Measurements from ENCODE around the gene PAQR9. TPM values are rescaled to one million over a fixed set of nuclear protein-coding genes. Genes with fewer than 3 reads are reported as not detected.

PAQR9 gene
- total RNA-seq, 1 donor from 2014 or later: 2.5 TPM

DNA sequence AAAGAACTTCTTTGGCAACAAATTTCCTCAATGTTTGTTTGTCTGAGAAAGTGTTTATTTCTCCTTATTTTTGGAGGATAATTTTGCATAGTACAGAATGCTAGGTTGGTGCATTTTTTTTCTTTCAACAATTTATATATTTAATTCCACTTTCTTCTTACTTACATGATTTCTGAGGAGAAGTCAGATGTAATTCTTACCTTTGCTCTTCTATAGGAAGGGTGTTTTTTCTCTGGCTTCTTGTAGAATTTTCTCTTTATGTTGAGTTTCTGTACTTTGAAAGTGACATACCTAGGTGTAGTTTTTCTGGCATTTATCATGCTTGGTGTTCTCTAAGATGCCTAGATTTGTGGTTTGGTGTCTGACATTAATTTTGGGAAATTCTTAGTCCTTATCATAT lies 39.8 kb downstream of the PAQR9 start:
- no peak overlapping the region for H3K27ac Mint-ChIP-seq
- H3K27me3 Mint-ChIP-seq: peaks cover 9% of the 10 kb centered on the region
- no peak overlapping the region for H3K4me3 Mint-ChIP-seq (ENCODE audit: low read depth)
- DNase-seq (ENCODE audit: low spot score, unreplicated experiment): no peak
- H3K4me1 Mint-ChIP-seq (ENCODE audit: low read depth): no peaks in the 10 kb centered on the region
- peaks cover 17% of the 10 kb centered on the region for H3K9me3 Mint-ChIP-seq (ENCODE audit: low read depth)
- TF ChIP-seq, protein P1, sequence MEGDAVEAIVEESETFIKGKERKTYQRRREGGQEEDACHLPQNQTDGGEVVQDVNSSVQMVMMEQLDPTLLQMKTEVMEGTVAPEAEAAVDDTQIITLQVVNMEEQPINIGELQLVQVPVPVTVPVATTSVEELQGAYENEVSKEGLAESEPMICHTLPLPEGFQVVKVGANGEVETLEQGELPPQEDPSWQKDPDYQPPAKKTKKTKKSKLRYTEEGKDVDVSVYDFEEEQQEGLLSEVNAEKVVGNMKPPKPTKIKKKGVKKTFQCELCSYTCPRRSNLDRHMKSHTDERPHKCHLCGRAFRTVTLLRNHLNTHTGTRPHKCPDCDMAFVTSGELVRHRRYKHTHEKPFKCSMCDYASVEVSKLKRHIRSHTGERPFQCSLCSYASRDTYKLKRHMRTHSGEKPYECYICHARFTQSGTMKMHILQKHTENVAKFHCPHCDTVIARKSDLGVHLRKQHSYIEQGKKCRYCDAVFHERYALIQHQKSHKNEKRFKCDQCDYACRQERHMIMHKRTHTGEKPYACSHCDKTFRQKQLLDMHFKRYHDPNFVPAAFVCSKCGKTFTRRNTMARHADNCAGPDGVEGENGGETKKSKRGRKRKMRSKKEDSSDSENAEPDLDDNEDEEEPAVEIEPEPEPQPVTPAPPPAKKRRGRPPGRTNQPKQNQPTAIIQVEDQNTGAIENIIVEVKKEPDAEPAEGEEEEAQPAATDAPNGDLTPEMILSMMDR (IDR thresholded peaks at IDR 0.05; ENCODE audit: unreplicated experiment): no peak
- no peaks in the 10 kb centered on the region for H3K36me3 Mint-ChIP-seq (ENCODE audit: insufficient read depth)

DNA sequence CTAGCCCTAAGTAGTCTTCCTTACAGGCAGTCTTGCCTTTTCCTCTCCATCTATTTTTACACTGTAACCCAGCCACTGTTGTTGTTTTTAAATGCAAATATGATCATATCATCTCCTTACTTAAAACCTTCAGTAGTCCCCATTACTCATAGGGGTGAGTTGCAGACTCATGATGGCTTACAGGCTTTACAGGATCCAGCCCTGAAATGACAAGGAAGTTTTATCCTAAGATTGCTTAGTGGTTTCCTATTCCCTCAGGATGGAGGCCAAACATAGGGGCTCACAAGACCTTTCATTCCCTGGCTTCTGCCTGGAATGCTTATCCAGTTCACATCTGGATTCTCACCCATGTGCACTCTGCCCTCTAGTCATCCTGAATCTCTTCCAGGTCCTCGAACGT lies 46.9 kb downstream of the PAQR9 start:
- no peak overlapping the region for H3K27ac Mint-ChIP-seq
- DNase-seq (ENCODE audit: low spot score, unreplicated experiment): no peak
- no peaks in the 10 kb centered on the region for H3K36me3 Mint-ChIP-seq (ENCODE audit: insufficient read depth)
- TF ChIP-seq, protein P1 (IDR thresholded peaks at IDR 0.05; ENCODE audit: unreplicated experiment): no peak
- H3K27me3 Mint-ChIP-seq: no peaks in the 10 kb centered on the region
- H3K4me3 Mint-ChIP-seq (ENCODE audit: low read depth): no peak overlapping the region
- peaks cover 5% of the 10 kb centered on the region for H3K4me1 Mint-ChIP-seq (ENCODE audit: low read depth)
- H3K9me3 Mint-ChIP-seq (ENCODE audit: low read depth): peaks cover 4% of the 10 kb centered on the region

DNA sequence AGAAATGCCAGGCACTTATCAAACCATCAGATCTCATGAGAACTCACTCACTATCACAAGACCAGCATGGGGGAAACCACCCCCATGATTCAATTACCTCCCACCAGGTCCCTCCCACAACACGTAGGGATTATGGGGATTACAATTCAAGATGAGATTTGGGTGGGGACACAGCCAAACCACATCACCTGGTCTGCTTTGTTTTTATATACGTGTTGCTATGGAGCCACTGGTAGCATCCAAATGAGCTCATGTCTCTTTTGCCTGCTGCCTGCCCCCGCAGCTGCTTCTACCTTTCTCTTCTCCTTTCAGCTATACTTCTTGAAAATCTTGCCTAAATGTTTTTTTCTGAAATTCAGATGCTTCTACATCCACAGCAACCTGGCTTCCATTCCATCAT lies 47.8 kb downstream of the PAQR9 start:
- peaks cover 5% of the 10 kb centered on the region for H3K4me1 Mint-ChIP-seq (ENCODE audit: low read depth)
- H3K27me3 Mint-ChIP-seq: peaks cover 3% of the 10 kb centered on the region
- TF ChIP-seq, protein P1 (IDR thresholded peaks at IDR 0.05; ENCODE audit: unreplicated experiment): no peak
- no peak overlapping the region for H3K4me3 Mint-ChIP-seq (ENCODE audit: low read depth)
- peaks cover 4% of the 10 kb centered on the region for H3K9me3 Mint-ChIP-seq (ENCODE audit: low read depth)
- no peak for DNase-seq (ENCODE audit: low spot score, unreplicated experiment)
- no peak overlapping the region for H3K27ac Mint-ChIP-seq
- no peaks in the 10 kb centered on the region for H3K36me3 Mint-ChIP-seq (ENCODE audit: insufficient read depth)

DNA sequence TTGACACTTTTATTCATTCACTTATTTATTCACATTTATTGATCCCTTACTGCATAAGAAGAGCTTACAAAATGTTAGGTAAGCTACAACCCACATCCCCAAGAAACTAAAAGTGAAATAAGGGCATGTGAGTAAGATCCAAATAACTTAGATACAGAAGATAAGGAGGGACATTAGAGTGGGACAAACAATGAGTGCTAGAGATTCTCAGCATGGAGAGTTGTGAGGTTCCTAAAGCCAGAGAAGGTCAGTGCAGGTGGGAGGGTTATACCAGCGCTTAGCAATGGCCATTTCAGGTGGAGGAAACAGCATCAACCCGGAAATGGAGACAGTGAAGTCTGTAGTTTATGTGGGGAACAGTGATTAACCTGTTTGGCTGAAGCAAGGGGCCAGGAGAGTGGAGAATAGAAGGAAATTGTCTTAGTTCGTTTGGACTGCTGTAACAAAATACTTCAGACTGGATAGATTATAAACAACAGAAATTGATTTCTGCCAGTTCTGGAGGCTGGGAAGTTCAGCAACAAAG lies 49.1 kb downstream of the PAQR9 start:
- Mint-ChIP-seq H3K27ac (no peak overlapping the region), H3K27me3 (peaks cover 3% of the 10 kb centered on the region), H3K4me3 (ENCODE audit: low read depth) (no peak overlapping the region)

DNA sequence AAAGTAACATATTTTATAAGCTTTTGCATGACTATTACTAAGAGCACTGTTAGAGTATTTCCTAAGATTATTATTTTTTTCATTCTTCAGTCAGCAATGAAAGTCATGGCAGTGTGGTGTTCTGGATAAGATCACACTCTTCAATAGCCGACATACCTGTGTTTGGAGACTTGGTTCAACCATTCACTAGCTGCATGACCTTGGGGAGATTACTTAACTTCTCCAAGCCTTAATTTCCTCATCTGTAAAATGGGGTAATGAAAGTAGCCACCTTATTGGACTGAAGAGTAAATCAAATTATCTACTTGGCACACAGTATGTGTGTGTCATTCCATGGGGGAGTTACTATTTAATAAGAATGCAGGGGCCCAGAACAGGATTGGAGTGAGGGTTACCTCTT lies 50.0 kb downstream of the PAQR9 start:
- Mint-ChIP-seq H3K4me1 (ENCODE audit: low read depth) (peaks cover 5% of the 10 kb centered on the region), H3K36me3 (ENCODE audit: insufficient read depth) (no peaks in the 10 kb centered on the region), H3K27ac (no peak overlapping the region), H3K4me3 (ENCODE audit: low read depth) (no peak overlapping the region), H3K27me3 (peaks cover 3% of the 10 kb centered on the region), H3K9me3 (ENCODE audit: low read depth) (no peaks in the 10 kb centered on the region)
- DNase-seq (ENCODE audit: low spot score, unreplicated experiment): no peak
- TF ChIP-seq, protein P1 (IDR thresholded peaks at IDR 0.05; ENCODE audit: unreplicated experiment): no peak

More for the DNA sequence above, 49.1 kb downstream of the PAQR9 start:
- Mint-ChIP-seq H3K4me1 (ENCODE audit: low read depth) (peaks cover 5% of the 10 kb centered on the region), H3K36me3 (ENCODE audit: insufficient read depth) (no peaks in the 10 kb centered on the region), H3K9me3 (ENCODE audit: low read depth) (no peaks in the 10 kb centered on the region)
- DNase-seq (ENCODE audit: low spot score, unreplicated experiment): no peak
- TF ChIP-seq, protein P1 (IDR thresholded peaks at IDR 0.05; ENCODE audit: unreplicated experiment): no peak

All from progenitor cell of endocrine pancreas (in vitro differentiated cells).